SK-N-SH (cell line): Measurements from ENCODE around the gene DENND2A. TPM values are rescaled to one million over a fixed set of nuclear protein-coding genes. Genes with fewer than 3 reads are reported as not detected.

Source experiments
- CTCF ChIA-PET: fragments of 300-600, 350-600 bp; formaldehyde crosslinking; extraction: SDS; loops from one replicate; lab custom pipeline; 2021; lab: Yijun Ruan, JAX
- POLR2A ChIA-PET: fragments of 350-600 bp; sonication (Branson Sonifier 250); formaldehyde crosslinking; extraction: SDS; loops from one replicate; lab custom pipeline; 2020; ENCODE audit warnings: antibody characterized with exemption, inconsistent platforms; lab: Yijun Ruan, JAX
- DNase-seq: peaks from one replicate; pipeline ENCODE4 v3.0.0; 2012
- H2AFZ ChIP-seq: fragments of 200-600 bp; sonication (generic); 2 replicates; pipeline ENCODE4 v1.8.1; 2016; ENCODE audit warnings: antibody characterized with exemption, mild to moderate bottlenecking, low read depth
- H3F3A ChIP-seq: fragments of 200-600 bp; sonication (generic); replicated peaks from 2 replicates; pipeline ENCODE3; 2016; ENCODE audit warnings: antibody characterized with exemption, mild to moderate bottlenecking; ENCODE audit not compliant: insufficient read depth
- H3K27ac ChIP-seq, 2 experiments: fragments of 200-500 bp in 1 of 2; fragments of 200-600 bp in 1 of 2; sonication (Bioruptor generic) in 1 of 2; sonication (generic), shearing (Covaris generic) in 1 of 2; 2 replicates each; pipeline versions ENCODE4 v1.5.1 to v1.6.1; 2014 to 2016; ENCODE audit warnings: low read depth in 2 of 2, inconsistent platforms in 1 of 2, low read length in 1 of 2, mild to moderate bottlenecking in 1 of 2, mixed read lengths in 1 of 2
- H3K27me3 ChIP-seq: fragments of 200-600 bp; sonication (generic), shearing (Covaris generic); 2 replicates; pipeline ENCODE4 v1.6.1; 2016; ENCODE audit warnings: mixed run types; ENCODE audit not compliant: insufficient read depth
- H3K36me3 ChIP-seq, 2 experiments: fragments of 200-500 bp in 1 of 2; fragments of 200-600 bp in 1 of 2; sonication (Bioruptor generic) in 1 of 2; sonication (generic) in 1 of 2; replicated peaks in 1 of 2; 2 replicates each; pipeline versions ENCODE3 to v1.5.1; 2014 to 2016; ENCODE audit warnings: low read length in 1 of 2, mild to moderate bottlenecking in 1 of 2; ENCODE audit not compliant: insufficient read depth in 2 of 2, control insufficient read depth in 1 of 2
- H3K4me1 ChIP-seq, 2 experiments: fragments of 200-500 bp in 1 of 2; fragments of 200-600 bp in 1 of 2; sonication (Bioruptor generic) in 1 of 2; sonication (generic), shearing (Covaris generic) in 1 of 2; 2 replicates each; pipeline versions ENCODE4 v1.5.1 to v1.6.1; 2014 to 2016; ENCODE audit warnings: low read depth in 1 of 2, low read length in 1 of 2, mixed run types in 1 of 2; ENCODE audit not compliant: insufficient read depth in 2 of 2, control insufficient read depth in 1 of 2
- H3K4me2 ChIP-seq: fragments of 200-600 bp; sonication (generic), shearing (Covaris generic); 2 replicates; pipeline ENCODE4 v1.6.1; 2017; ENCODE audit warnings: mixed run types
- H3K4me3 ChIP-seq, 2 experiments: fragments of 200-500 bp in 1 of 2; fragments of 200-600 bp in 1 of 2; sonication (Bioruptor generic) in 1 of 2; sonication (generic), shearing (Covaris generic) in 1 of 2; 2 replicates each; pipeline versions ENCODE4 v1.5.1 to v1.8.1; 2014 to 2016; ENCODE audit warnings: low read depth in 2 of 2, inconsistent platforms in 1 of 2, low read length in 1 of 2, mild to moderate bottlenecking in 1 of 2, mixed read lengths in 1 of 2, moderate library complexity in 1 of 2
- H3K79me2 ChIP-seq: fragments of 200-600 bp; sonication (generic); 2 replicates; pipeline ENCODE4 v1.8.1; 2017; ENCODE audit warnings: mild to moderate bottlenecking; ENCODE audit not compliant: insufficient read depth
- H3K9ac ChIP-seq: fragments of 200-600 bp; sonication (generic); 2 replicates; pipeline ENCODE4 v1.6.1; 2017; ENCODE audit warnings: mixed run types
- H3K9me2 ChIP-seq: fragments of 200-600 bp; sonication (generic); 2 replicates; pipeline ENCODE4 v1.6.1; 2017; ENCODE audit warnings: mixed run types
- H3K9me3 ChIP-seq: fragments of 200-600 bp; sonication (generic); 2 replicates; pipeline ENCODE4 v1.6.1; 2017; ENCODE audit warnings: mixed run types, mild to moderate bottlenecking, moderate library complexity
- H4K20me1 ChIP-seq: fragments of 200-600 bp; sonication (generic); 2 replicates; pipeline ENCODE4 v1.6.1; 2017; ENCODE audit warnings: mild to moderate bottlenecking, mixed run types; ENCODE audit not compliant: insufficient read depth
- CTCF ChIP-seq: fragments of 200-600 bp; sonication (generic); IDR thresholded peaks from 2 replicates; pipeline ENCODE4 v1.6.1; 2017; ENCODE audit warnings: antibody characterized with exemption, mild to moderate bottlenecking, moderate library complexity
- FOSL2 ChIP-seq: IDR thresholded peaks from 2 replicates; pipeline ENCODE4 v1.4.0; 2012; ENCODE audit warnings: low read depth, mild to moderate bottlenecking, moderate library complexity, borderline replicate concordance
- FOXJ3 ChIP-seq: sonication (generic); formaldehyde crosslinking; IDR thresholded peaks from 2 replicates; pipeline ENCODE4 v1.5.1; 2020; ENCODE audit warnings: mild to moderate bottlenecking, missing genetic modification reagents
- FOXM1 ChIP-seq: IDR thresholded peaks from 2 replicates; pipeline ENCODE4 v1.4.0; 2012; ENCODE audit warnings: low read depth, mild to moderate bottlenecking
- JUND ChIP-seq: IDR thresholded peaks from 2 replicates; pipeline ENCODE4 v1.4.0; 2012
- MEF2A ChIP-seq: IDR thresholded peaks from 2 replicates; pipeline ENCODE4 v1.4.0; 2012; ENCODE audit warnings: low read depth, borderline replicate concordance
- REST ChIP-seq: IDR thresholded peaks from 2 replicates; pipeline ENCODE4 v1.6.1; 2012; ENCODE audit warnings: mild to moderate bottlenecking, low read depth, low read length, moderate library complexity
- RFX5 ChIP-seq: IDR thresholded peaks from 2 replicates; pipeline ENCODE4 v1.6.1; 2012; ENCODE audit warnings: mild to moderate bottlenecking, improper control_type of control experiment, low read length
- TAF1 ChIP-seq: IDR thresholded peaks from 2 replicates; pipeline ENCODE4 v1.6.1; 2012; ENCODE audit warnings: low read depth, mild to moderate bottlenecking, low read length, moderate library complexity, borderline replicate concordance
- ZBTB33 ChIP-seq: IDR thresholded peaks from 2 replicates; pipeline ENCODE4 v1.4.0; 2012; ENCODE audit warnings: low read depth, borderline replicate concordance
- WGBS: methylation state at CpG from one replicate; pipeline ENCODE4 v1.1.6; 2017; ENCODE audit warnings: low lambda C conversion rate; 5-methylcytosine and 5-hydroxymethylcytosine counted together
- polyA plus RNA-seq, 3 experiments: library from polyadenylated mRNA; depleted of rRNA; stranded (reverse); fragments of >200 nt; gene quantifications; 2 replicates each; pipeline ENCODE4 v1.2.3, GENCODE V29; 2012

The DENND2A gene
- polyA plus RNA-seq, 1 of the 3 experiments (the other 2 are of a cell fraction): 3.5 TPM

GRCh38 chr7:140546947-140547346 is 93.7 kb downstream of the DENND2A start:
- Histone ChIP-seq H3K9me3 (no peaks in the 10 kb centered on the region), H3K4me1 (peaks cover 3 to 10% of the 10 kb centered on the region in 2 experiments; a peak in 2 of 4 replicates), H3K4me2 (no peak overlapping the region), H3K4me3 (no peak overlapping the region), H3K27ac (no peak overlapping the region), H3K9me2 (no peaks in the 10 kb centered on the region), H3K79me2 (no peaks in the 10 kb centered on the region), H3F3A (peaks cover 11% of the 10 kb centered on the region), H4K20me1 (no peaks in the 10 kb centered on the region), H3K9ac (no peak overlapping the region), H3K36me3 (no peaks in the 10 kb centered on the region), H3K27me3 (no peaks in the 10 kb centered on the region), H2AFZ (no peak overlapping the region)
- POLR2A ChIA-PET: no interaction called here
- 89% methylated on average over 1 of the region's 1 CpG for WGBS
- no peak for DNase-seq
- CTCF ChIA-PET: interaction anchor here (1.1 to 2.0 kb wide), 2 partner anchors 29 to 89 kb away, joined by 4 to 5 read pairs; no protein-coding TSS in a partner anchor
- TF ChIP-seq RFX5 (no peak), FOSL2 (no peak), TAF1 (no peak), REST (no peak), CTCF (no peak), FOXM1 (no peak), JUND (no peak), FOXJ3 (CRISPR knock-in tag) (no peak), MEF2A (no peak), ZBTB33 (no peak)
